PC-9 (cell line): ENCODE results near the gene PRDM16. TPM values are rescaled to one million over a fixed set of nuclear protein-coding genes. Genes with fewer than 3 reads are reported as not detected.

Experiments used
- BruUV-seq: library from RNA; stranded (reverse); fragments of 400-500 nt; replicated peaks from 2 replicates; lab custom pipeline; 2021; lab: Mats Ljungman, UMichigan
- CTCF ChIA-PET: fragments of 300-600 bp; sonication (Branson Sonifier 250); formaldehyde crosslinking; loops from one replicate; lab custom pipeline; 2022; ENCODE audit warnings: antibody characterized with exemption; lab: Charles Lee
- POLR2A ChIA-PET: fragments of 300-600 bp; sonication (Branson Sonifier 250); formaldehyde crosslinking; loops from one replicate; lab custom pipeline; 2022; ENCODE audit warnings: antibody characterized with exemption; ENCODE audit not compliant: unreplicated experiment; lab: Charles Lee
- DNase-seq, 2 experiments: peaks; one replicate each; pipeline versions ENCODE4 v3.0.0 to v3.0.0-alpha.2; 2015 to 2022; ENCODE audit warnings: mixed read lengths in 1 of 2
- H2AFZ ChIP-seq: fragments of 200-600 bp; sonication (generic); 2 replicates; pipeline ENCODE4 v1.8.1; 2017; ENCODE audit warnings: antibody characterized with exemption
- H3F3A ChIP-seq: fragments of 200-600 bp; sonication (generic); 2 replicates; pipeline ENCODE4 v1.8.1; 2017; ENCODE audit warnings: antibody characterized with exemption, mild to moderate bottlenecking, low read depth; ENCODE audit not compliant: insufficient read depth
- H3K27ac ChIP-seq: fragments of 200-600 bp; sonication (generic); 2 replicates; pipeline ENCODE4 v1.6.1; 2016; ENCODE audit warnings: mixed run types
- H3K27me3 ChIP-seq: fragments of 200-600 bp; sonication (generic); 2 replicates; pipeline ENCODE4 v1.6.1; 2016; ENCODE audit warnings: low read depth, mixed run types; ENCODE audit not compliant: insufficient read depth
- H3K36me3 ChIP-seq: fragments of 200-600 bp; sonication (generic); 2 replicates; pipeline ENCODE4 v1.6.1; 2016; ENCODE audit warnings: low read depth, mixed run types
- H3K4me1 ChIP-seq: fragments of 200-600 bp; sonication (generic); replicated peaks from 2 replicates; pipeline ENCODE4 v1.6.1; 2016; ENCODE audit warnings: mixed run types; ENCODE audit not compliant: insufficient read depth
- H3K4me2 ChIP-seq: fragments of 200-600 bp; sonication (generic); 2 replicates; pipeline ENCODE4 v1.6.1; 2017; ENCODE audit warnings: mixed run types
- H3K4me3 ChIP-seq: fragments of 200-600 bp; sonication (generic); 2 replicates; pipeline ENCODE4 v1.6.1; 2016; ENCODE audit warnings: mixed run types
- H3K79me2 ChIP-seq: fragments of 200-600 bp; sonication (generic); 2 replicates; pipeline ENCODE4 v1.6.1; 2017; ENCODE audit warnings: low read depth, mixed run types
- H3K9me2 ChIP-seq: fragments of 200-600 bp; sonication (generic); 2 replicates; pipeline ENCODE4 v1.8.1; 2017; ENCODE audit warnings: mild to moderate bottlenecking; ENCODE audit not compliant: insufficient read depth
- H3K9me3 ChIP-seq: fragments of 200-600 bp; sonication (generic); 2 replicates; pipeline ENCODE4 v1.8.1; 2016; ENCODE audit warnings: low read depth; ENCODE audit not compliant: insufficient read depth
- H4K20me1 ChIP-seq: fragments of 200-600 bp; sonication (generic); 2 replicates; pipeline ENCODE4 v1.8.1; 2017; ENCODE audit not compliant: insufficient read depth
- CTCF ChIP-seq: fragments of 200-600 bp; sonication (generic); conservative IDR thresholded peaks from 2 replicates; pipeline ENCODE4 v1.6.1; 2017; ENCODE audit warnings: mixed run types, antibody characterized with exemption, mild to moderate bottlenecking, moderate library complexity
- EZH2 ChIP-seq: fragments of 200-600 bp; sonication (generic); IDR thresholded peaks from 2 replicates; pipeline ENCODE4 v1.8.0; 2017; ENCODE audit warnings: antibody characterized with exemption, low read depth
- intact Hi-C: fragments of 100-400 bp; cut with micrococcal nuclease; formaldehyde crosslinking; loops from one replicate; pipeline ENCODE4 v1.10.0; 2022; ENCODE audit not compliant: unreplicated experiment
- total RNA-seq: library from RNA; stranded (reverse); gene quantifications from 2 replicates; pipeline ENCODE4 v1.2.3, GENCODE V29; 2021

PRDM16 gene
- total RNA-seq, 1 experiment from 2014 or later: not detected

- H4K20me1 ChIP-seq: peaks cover 3% of the 10 kb centered on the region; the same call in 1 of the 2 replicates
- no peaks in the 10 kb centered on the region for H3F3A ChIP-seq
- no peaks in the 10 kb centered on the region for H3K9me3 ChIP-seq
- no peaks in the 10 kb centered on the region for H3K4me1 ChIP-seq
- BruUV-seq: no TSS peak
- H3K9me2 ChIP-seq: no peaks in the 10 kb centered on the region
- H3K4me3 ChIP-seq: no peak overlapping the region
- POLR2A ChIA-PET: no interaction called here
- no peaks in the 10 kb centered on the region for H3K79me2 ChIP-seq
- no peak overlapping the region for H3K27ac ChIP-seq
- peaks cover 95% of the 10 kb centered on the region for H3K27me3 ChIP-seq
- intact Hi-C loops: no loop called here
- CTCF ChIA-PET: no interaction called here
- no peak overlapping the region for H2AFZ ChIP-seq
- DNase-seq: no peak
- H3K4me2 ChIP-seq: no peak overlapping the region
- TF ChIP-seq EZH2: no peak
- TF ChIP-seq CTCF: no peak
- H3K36me3 ChIP-seq: no peaks in the 10 kb centered on the region
Observed at GRCh38 chr1:3222042-3222692, 153.2 kb downstream of the PRDM16 start.

- CTCF ChIA-PET: no interaction called here
- H3K4me3 ChIP-seq: no peak overlapping the region
- H3K36me3 ChIP-seq: no peaks in the 10 kb centered on the region
- no peaks in the 10 kb centered on the region for H3K4me1 ChIP-seq
- no peak for DNase-seq
- no peak overlapping the region for H2AFZ ChIP-seq
- H3K79me2 ChIP-seq: no peaks in the 10 kb centered on the region
- intact Hi-C loops: no loop called here
- H3K27me3 ChIP-seq: peaks cover 95% of the 10 kb centered on the region
- no peaks in the 10 kb centered on the region for H3K9me2 ChIP-seq
- H3K4me2 ChIP-seq: no peak overlapping the region
- H3K27ac ChIP-seq: no peak overlapping the region
- BruUV-seq: no TSS peak
- H3F3A ChIP-seq: no peaks in the 10 kb centered on the region
- peaks cover 5% of the 10 kb centered on the region; the same call in 1 of the 2 replicates for H4K20me1 ChIP-seq
- POLR2A ChIA-PET: no interaction called here
- TF ChIP-seq EZH2 (no peak), CTCF (no peak)
- no peaks in the 10 kb centered on the region for H3K9me3 ChIP-seq
Observed at GRCh38 chr1:3225661-3226060, 156.7 kb downstream of the PRDM16 start.

GRCh38 chr1:3226191-3226590 is 157.2 kb downstream of the PRDM16 start:
- TF ChIP-seq EZH2 (no peak), CTCF (no peak)
- no peaks in the 10 kb centered on the region for H3K9me2 ChIP-seq
- peaks cover 5% of the 10 kb centered on the region; the same call in 1 of the 2 replicates for H4K20me1 ChIP-seq
- no peaks in the 10 kb centered on the region for H3F3A ChIP-seq
- H3K27ac ChIP-seq: no peak overlapping the region
- POLR2A ChIA-PET: no interaction called here
- no peaks in the 10 kb centered on the region for H3K9me3 ChIP-seq
- no peak overlapping the region for H2AFZ ChIP-seq
- BruUV-seq: no TSS peak
- H3K36me3 ChIP-seq: no peaks in the 10 kb centered on the region
- H3K4me2 ChIP-seq: no peak overlapping the region
- H3K4me1 ChIP-seq: no peaks in the 10 kb centered on the region
- intact Hi-C loops: no loop called here
- no peak overlapping the region for H3K4me3 ChIP-seq
- no peaks in the 10 kb centered on the region for H3K79me2 ChIP-seq
- CTCF ChIA-PET: no interaction called here
- peaks cover 95% of the 10 kb centered on the region for H3K27me3 ChIP-seq
- DNase-seq: no peak
